Measurements from ENCODE around the gene KPNB1.
"Not testable (repeated sequence)": the region's sequence is repeated elsewhere in the genome, so short reads cannot be mapped to it uniquely, and the experiment has no call there.

Gene KPNB1

DNA sequence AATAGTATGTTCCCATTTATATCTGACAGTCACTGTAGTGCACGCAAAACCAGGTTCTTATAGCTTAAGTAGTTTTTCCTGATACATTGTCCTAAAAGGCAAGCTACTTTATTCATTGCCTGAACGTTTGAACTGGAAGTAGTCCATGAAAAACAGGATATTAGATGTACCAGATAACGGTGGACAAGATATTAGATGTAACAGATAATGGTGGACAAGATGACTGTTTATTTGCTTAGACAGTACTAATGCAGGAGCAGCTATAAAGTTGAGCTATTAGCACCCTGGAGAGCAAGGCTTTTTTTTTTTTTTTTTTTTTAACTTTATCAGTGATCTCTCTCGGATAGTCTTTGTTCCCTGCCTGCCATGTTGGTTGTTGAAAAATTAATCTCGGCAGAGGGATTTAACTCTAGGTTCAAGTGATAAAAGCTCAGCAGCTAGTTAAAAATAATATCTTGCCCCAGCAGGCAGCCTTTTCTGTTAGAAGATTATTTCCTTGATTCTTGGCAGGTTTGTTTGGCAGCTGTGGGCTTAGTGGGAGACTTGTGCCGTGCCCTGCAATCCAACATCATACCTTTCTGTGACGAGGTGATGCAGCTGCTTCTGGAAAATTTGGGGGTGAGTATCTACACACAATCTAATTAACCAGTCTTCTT lies 26.9 kb downstream of the KPNB1 start:
- no peak for DNase-seq (ENCODE audit: low read depth)

DNA sequence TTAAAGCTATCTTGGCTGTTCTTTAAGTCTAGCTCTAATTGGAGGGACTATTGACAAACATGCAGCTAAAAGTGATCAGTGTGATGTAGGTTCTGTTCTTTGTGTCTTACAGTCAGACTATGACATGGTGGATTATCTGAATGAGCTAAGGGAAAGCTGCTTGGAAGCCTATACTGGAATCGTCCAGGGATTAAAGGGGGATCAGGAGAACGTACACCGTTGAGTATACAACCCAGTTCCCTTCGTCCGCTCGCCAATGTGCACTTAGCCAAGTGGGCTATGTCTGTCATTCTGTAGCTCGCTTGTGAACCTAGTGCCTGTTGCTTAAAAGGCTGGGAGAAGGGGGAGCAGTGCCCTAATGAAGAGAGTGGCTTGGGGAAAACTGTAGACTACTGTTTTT lies 28.5 kb downstream of the KPNB1 start:
- no peak for DNase-seq (ENCODE audit: low read depth)

DNA sequence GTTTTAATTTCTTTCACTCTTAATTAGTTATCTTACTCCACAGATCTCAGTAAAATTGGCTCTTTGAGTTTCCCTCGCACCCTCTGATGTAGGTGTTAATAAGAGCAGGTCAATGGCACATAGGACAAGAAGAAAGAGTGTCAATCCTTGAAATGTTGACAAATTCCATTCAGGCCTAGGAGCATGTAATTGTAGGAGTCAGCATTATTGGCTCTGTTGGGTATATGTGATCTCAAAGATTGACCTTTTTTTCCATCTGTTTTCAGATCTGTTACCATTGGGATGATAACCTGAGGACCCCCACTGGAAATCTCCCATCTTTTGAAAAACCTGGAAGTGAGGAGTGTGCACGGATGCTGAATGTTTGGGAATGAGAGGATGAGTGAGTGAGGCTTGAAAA lies 32.4 kb downstream of the KPNB1 start:
- DNase-seq (ENCODE audit: low read depth) = no peak

DNA sequence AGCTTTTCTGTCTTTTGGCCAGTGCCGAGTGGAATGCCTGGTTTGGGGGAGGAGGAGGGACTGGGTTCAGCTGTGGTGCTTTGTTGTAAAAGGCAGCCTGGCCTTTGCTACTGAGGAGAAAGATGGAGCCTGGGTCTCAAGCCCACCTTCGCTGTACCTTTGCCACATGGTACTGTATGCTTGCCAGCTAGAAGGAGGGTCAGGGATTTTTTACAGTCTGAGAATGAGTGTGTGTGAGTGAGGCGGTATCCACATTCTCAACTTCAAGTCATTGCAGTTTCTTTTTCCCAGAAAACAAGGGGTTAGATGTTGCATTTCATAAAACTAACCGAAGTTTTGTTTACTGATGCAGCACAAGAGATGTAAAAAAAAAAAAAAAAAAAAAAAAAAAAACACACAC lies 33.0 kb downstream of the KPNB1 start:
- not testable (repeated sequence) for DNase-seq (ENCODE audit: low read depth)

DNA sequence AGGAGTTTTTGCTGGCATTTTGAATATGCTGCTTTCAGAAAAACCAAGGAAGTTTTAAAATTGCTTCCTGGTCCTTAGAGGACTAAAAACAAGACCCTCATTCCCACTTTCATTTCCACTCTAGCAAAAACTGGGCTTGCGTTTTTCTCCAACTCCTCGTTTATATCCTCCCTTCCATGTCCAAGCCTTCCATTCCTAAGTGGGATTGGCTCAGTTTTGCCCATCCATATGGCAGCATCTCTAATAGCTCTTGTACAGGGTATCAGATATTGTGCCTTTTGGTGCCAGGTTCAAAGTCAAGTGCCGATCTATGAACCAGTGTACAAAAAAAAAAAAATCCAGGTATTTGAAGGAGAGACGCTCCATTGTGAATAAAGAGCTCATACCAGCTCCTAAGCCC lies 34.3 kb downstream of the KPNB1 start:
- no peak for DNase-seq (ENCODE audit: low read depth)

DNA sequence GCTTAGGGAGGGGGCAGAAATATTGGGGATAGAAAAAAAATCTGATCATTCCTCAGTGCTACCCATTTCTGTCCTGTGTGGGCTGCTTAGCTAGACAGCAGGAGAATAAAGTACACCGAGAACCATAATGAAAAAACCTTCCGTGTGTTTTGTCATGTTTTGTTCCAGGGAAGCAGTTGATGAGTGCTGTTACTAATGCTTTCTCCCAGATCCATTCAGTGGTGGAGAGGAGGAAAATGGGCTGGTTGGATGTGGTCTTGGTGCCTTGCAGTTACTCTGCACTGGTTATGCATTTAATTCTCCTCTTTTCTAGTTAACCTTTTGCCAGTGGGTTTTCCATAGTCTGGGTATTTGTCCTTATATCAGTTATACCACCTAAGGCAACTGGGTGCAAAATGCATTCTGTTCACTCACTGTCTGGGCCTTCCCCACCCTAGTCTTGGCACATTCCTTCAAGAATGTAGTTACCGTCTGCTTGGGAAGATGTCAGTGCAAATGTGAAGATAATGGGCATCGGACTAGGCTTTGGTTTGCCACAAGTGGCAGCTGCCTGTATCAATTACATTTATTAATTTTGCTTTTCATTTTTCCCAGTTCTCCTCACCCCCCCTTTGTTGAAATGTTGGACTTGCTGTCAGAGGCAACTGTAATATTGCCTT lies 34.9 kb downstream of the KPNB1 start:
- DNase-seq (ENCODE audit: low read depth) = no peak

DNA sequence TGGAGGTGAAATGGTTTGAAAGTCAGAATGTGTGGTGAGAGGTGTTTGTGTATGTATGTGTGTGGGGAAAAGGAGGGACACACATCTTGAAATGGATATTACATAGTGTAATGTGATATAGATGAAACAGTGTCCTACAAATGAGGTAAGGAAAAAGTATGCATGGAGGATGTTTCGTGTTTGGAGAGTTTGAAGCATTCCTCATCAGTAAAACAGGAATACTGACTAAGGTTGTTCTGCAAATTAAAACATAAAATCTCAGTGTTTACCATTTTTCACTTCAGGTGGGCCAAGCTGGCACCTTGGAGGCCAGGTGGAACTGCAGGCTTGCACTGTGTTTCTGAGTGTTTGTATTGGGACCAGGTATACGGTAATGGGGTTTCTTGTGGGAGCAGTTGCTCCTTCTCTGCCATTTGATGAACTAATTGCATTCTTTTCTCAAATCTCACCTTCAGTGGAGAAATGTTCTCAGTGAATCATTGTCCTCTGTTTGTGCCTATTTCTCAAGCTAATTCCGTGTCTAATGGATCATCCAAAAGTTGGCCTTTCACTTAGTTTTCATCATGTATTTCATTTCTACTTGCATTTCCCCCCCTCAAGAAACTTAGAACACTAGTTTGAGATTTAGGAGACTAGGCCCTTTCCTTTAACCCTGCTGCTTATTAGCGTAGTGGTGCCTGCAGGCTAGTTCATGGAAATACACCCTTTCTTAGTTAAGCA lies 36.0 kb downstream of the KPNB1 start:
- no peak for DNase-seq (ENCODE audit: low read depth)

DNA sequence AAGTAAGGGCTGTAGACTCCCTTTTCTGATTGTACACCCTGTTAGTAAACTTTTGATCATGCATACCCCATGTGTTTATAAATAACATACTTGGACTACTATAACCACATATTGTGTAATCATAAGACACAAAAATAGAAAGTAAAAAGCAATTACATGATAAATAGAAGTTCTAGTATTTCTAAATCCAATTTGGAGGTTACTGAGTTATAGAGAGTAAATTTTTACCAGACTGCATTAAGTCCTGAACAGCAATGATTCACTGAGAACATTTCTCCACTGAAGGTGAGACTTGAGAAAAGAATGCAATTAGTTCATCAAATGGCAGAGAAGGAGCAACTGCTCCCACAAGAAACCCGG lies 36.5 kb downstream of the KPNB1 start:
- no peak for DNase-seq (ENCODE audit: low read depth)

DNA sequence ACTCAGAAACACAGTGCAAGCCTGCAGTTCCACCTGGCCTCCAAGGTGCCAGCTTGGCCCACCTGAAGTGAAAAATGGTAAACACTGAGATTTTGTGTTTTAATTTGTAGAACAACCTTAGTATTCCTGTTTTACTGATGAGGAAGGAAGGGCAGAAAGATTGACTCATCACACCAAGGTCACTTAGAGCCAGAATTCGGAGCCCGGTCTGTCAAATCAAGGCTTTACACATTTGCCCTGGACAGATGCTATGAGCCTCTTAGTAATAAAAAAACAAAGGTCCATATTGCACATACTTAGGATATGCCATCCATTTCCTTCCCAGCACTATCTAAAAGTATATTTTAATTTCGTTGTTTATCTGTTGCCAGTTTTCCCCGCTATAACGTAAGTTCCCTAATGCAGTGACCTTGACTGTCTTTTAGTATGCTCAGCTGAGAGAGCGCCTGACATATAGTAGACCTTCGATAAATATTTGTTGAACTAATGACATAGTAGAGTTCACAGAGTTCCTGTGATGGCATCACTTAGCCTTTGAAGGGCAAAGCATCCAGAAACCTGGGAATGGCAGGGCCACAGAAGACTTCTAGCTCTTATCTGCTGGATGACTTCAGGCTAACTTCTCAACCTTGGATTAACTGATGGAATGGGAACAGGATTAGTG lies 37.1 kb downstream of the KPNB1 start:
- no peak for DNase-seq (ENCODE audit: low read depth)

DNA sequence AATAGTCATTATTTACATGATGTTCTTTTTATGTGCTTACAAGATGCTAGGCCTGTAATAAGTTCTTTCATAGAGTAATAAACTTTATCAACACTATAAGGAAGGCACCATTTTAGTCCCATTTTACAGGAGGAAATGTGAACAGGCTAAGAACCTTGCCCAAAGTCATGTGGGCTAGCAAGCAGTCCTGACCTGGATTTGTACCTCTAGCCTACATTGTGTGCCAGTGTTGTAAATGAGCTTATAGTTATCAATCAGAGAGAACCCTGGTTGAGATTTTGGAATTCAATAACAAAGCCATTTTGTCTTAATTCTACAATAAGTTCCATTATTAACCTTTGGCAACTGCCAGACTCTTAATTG lies 37.6 kb downstream of the KPNB1 start:
- DNase-seq (ENCODE audit: low read depth) = no peak

DNA sequence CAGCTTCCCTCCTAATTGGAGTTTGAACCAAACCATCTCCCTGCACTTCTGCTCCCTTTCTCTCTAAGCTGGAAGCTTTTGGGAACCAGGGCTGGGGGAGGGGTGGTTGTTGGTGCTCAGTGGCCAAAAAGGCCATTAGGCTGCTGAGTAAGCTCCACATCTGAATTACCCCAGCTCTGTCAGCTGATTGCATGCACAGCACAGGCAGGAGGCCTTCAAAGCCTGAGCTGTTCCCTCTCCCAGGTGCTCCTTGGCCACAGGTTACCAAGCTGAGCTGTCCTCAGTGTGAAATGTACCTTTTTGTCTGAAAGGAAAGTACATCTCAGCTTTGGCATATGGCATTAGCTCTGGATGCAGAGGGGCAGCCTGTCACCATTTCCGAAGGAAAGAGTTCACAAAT lies 38.0 kb downstream of the KPNB1 start:
- no peak for DNase-seq (ENCODE audit: low read depth)

DNA sequence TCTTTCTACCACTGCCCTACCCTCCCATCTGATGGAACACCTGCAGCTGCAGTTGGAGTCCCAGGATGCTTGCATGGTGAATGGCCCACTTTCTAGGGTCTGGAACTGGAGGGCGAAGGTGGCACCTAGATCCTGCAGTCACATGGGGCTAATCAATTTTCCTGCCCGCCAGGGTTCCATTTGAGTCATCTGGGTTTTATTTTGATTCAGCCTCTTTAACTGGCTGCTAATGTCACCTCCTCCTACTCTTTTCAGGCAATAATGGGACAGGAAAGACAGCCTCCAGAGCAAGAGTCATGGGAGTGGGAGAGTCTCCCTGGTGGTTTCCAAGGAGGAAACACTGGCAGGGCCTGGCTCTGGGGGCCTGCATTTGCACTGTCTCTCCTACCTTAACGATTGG lies 40.4 kb downstream of the KPNB1 start:
- no peak for DNase-seq (ENCODE audit: low read depth)

DNA sequence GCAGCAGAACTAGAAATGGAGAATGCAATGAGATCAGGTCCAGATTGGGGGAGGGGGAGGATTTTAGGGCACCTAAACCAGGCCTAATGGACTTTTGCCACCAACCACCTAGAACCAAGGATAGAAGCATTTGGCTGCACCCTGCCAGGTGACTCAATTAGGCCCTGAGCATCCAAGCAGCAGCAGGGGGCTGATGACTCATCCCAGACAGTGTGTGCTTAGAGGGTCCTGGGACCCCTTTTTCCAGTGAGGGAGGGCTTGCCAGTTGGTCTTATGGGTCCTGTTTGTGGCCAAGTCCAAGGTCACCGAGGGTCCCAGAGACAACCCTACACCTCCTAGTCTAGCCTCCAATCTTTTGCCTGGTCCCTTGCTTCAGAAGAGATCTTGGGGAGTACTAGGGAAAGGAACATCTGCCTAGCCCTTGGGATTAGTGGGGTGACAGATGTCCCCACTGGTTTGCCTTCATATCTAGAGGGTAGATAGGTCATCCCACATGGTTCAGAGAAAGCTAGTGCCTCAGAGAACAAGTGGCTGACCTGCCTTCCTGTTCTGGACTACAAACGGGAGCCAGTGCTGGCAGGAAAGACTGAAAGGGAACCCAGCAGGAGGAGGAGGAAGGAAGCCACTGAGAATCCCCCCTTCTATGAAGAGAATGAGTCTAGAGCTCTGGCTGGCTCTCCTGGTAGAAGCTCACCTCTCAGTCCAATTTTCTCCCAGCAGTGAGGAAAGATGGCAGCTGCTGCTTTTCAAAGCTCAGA lies 42.6 kb downstream of the KPNB1 start:
- no peak for DNase-seq (ENCODE audit: low read depth)

DNA sequence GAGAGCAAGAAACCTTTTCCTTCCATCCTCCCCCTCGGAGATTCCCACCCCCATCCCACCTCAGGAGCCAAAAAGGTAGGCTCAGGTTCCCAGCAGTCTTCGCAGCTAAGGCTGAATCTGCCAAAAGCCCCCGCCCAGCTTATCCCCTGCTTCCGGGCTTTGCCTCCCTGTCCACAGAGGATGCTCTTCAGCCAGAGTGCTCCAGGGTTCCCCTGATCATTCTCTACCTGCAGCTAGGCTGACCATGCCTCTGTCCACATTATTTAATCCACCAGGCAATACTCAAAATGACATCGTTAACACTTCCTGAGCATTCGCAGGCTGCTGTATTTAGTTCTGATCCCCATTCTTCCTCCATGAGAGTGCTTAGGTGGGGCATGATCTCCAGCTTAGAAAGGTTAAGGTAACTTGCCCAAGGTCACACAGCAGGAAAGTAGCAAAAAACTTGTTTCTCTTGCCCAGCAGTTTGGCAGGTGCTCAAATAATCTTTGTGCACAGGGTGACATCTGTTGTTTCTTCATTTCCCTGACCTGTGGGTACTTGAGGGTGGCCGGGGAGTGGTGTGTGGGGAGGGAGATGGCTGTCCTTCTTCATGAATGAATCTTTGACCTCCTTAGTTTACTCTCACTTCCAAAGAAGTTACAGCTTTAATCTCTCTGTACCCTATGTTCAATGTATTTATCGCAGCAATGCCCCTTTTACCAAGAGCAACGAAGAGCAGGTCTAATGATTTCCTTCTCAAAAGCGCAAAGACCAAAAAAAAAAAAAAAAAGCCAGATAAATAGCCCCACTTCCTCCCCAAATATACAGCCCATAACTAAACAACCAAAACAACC lies 43.4 kb downstream of the KPNB1 start:
- no peak for DNase-seq (ENCODE audit: low read depth)

DNA sequence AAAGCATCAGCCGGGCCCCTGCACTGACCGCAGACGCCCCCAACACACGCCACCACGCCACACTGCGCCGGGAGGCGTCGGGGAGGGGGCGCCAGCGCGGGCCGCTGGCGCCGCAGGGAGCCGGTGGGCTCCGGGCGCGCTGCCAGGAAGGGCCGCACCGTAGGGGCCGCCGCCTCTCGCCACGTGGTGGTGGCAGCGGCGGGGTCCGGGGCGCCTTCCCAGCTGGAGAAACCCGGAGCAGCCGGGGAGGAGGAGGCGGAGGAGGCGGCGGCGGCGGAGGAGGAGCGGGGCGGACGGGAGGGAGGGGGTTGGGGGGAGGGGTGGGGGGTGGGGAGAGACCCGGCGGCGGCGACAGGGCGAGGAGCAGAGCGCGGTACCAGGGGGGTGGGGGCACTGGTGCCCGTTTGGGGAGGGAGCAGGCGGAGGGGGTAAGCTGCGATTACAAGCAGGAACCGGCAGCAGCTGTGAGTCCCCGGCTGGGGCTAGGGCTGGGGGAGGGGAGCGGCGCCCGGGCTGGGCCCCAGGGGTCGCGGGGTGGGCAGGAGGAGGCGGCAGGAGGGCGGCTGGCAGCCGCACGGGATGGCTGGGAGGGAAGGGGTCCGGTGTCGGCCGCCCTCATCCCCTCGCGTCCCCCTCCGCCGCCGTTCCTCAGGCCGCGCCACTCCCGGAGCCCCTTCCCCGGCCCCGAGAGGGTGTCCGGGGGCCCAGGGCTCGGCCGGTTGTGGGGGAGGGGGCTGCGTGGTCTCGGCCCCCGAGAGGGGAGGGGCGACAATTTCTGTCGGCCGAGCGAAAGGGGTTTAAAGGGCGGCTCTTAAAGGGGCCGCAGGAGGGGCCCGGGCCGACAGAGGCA lies 44.2 kb downstream of the KPNB1 start, which contains the start of gene TBKBP1:
Gene TBKBP1 (plus strand): TSS at position 431 of the 850 bp plus-strand sequence. CDS start 1,952 bp downstream, outside the sequence.
- peak; percentile 38 for DNase-seq (ENCODE audit: low read depth)

DNA sequence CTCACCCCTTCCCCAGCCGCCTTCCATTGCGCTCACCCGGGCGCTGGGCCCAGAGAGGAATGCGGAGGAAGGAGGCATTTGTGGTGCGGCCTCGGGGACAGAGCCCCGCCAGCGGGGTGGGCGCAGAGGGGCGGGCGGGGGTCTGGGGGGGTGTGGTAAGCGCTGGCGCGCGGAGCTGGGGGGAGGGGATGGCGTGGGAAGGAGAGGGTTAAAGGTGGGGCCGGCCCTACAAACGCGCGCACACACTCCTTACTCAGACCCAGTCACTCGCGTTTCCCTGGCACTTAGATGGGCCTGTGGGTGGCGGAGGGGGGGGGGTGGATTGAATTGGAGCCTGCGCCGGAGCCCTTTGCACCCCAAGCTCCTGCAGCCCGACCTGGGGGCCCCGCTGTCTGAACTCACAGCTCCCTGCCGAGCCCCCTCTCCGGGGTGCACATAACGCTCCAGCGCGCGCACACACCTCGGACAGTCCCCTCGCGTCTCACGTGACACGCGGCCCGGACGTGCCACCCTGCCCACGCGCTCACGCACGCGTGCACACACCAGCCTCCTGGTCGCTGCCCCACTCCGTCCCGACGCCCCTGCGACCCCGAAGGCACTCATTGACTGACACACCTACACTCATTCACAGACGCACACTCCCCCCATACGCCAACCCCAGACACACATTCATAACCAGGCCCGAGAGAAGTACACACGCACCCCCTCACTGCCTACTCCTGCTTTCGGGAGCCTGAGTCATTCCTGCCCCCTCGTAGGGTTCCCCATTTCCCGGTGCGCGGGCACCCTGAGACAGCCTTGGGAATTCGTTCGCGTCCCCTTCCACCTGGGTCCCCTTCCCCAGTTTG lies 45.1 kb downstream of the KPNB1 start:
- DNase-seq (ENCODE audit: low read depth) = no peak

DNA sequence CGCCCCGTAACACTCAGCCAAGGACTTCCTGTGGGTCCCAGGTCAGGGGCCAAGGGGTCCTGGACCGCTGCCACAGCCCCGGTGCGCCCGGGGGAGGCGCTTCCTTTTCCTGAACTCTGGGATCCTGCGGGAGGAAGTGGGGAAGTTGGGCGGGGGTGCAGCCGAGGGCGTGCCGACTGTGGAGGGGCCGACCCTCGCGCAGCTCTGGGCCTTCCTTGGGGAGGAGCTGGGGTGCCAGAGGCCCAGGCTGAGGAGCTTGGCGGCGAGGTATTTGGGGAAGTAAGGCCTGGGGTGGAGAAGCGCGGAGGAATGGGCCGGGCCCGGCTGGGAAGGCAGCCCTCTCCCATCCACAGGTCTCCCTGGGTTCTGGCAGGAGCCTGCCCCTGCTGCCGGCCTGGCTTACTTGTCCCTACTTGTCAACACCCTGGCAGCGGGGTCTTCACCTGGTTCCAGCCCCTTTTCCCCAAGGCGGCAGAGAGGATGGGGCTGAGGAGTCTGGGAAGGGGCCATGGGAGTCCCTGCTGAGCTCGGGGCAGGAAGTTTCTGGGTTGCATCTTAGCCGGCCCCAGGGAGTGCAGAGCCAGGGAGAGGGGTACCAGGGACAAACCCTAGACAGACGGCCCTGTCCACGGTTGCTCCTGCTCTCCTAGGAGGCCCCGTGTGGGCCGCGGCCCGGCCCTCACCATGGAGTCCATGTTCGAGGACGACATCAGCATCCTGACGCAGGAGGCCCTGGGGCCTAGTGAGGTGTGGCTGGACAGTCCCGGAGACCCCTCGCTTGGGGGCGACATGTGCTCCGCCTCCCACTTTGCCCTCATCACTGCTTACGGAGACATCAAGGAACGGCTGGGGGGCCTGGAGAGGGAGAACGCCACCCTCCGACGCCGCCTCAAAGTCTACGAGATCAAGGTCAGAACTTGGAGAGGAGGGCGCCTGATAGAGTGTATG lies 46.0 kb downstream of the KPNB1 start:
- no peak for DNase-seq (ENCODE audit: low read depth)

Data from T-helper 22 cell (primary cell).